ENCODE data around the gene RFX3. TPM values are rescaled to one million over a fixed set of nuclear protein-coding genes. Genes with fewer than 3 reads are reported as not detected.

Gene RFX3
- total RNA-seq, 1 experiment from 2014 or later: 9.9 TPM

- Mint-ChIP-seq H3K4me3 (no peak overlapping the region), H3K4me1 (no peaks in the 10 kb centered on the region), H3K36me3 (ENCODE audit: insufficient read depth in 1 of 3, low read depth in 3 of 3) (peaks cover 3 to 10% (median 3%) of the 10 kb centered on the region in 3 experiments), H3K27ac (no peak overlapping the region), H3K27me3 (ENCODE audit: low read depth) (no peaks in the 10 kb centered on the region), H3K9me3 (peaks cover 3 to 4% of the 10 kb centered on the region in 2 experiments; a peak in 2 of 5 replicates)
- Histone ChIP-seq H3K79me1 (ENCODE audit: insufficient read depth, low read depth, low read length, poor library complexity, severe bottlenecking) (no peaks in the 10 kb centered on the region), H2BK120ac (ENCODE audit: low read depth, low read length, poor library complexity, severe bottlenecking) (no peak overlapping the region), H3K14ac (ENCODE audit: insufficient read depth, low read length) (no peak overlapping the region), H3K27me3 (ENCODE audit: insufficient read depth, low read length) (no peaks in the 10 kb centered on the region), H4K5ac (ENCODE audit: insufficient read length, low read depth, low read length) (no peak overlapping the region), H2BK12ac (ENCODE audit: insufficient read length, low read depth, low read length) (no peak overlapping the region), H2BK15ac (ENCODE audit: low read depth, low read length) (no peak overlapping the region), H3K23me2 (ENCODE audit: insufficient read length, low read depth, low read length, poor library complexity, severe bottlenecking) (no peaks in the 10 kb centered on the region), H2BK20ac (ENCODE audit: low read depth, low read length, poor library complexity, severe bottlenecking) (no peak overlapping the region), H3K4me2 (ENCODE audit: insufficient read depth, insufficient read length, low read length) (no peak overlapping the region), H3K56ac (ENCODE audit: insufficient read length, low read depth, low read length) (no peak overlapping the region), H3K79me2 (ENCODE audit: insufficient read depth, low read length) (no peaks in the 10 kb centered on the region), H4K20me1 (ENCODE audit: control insufficient read depth, insufficient read depth, insufficient read length) (no peaks in the 10 kb centered on the region), H3K23ac (ENCODE audit: insufficient read length, low read depth, low read length) (no peak overlapping the region), H3K4ac (ENCODE audit: low read depth, low read length) (no peak overlapping the region), H3K4me1 (ENCODE audit: insufficient read depth, low read length) (no peaks in the 10 kb centered on the region), H2AFZ (ENCODE audit: low read length) (no peak overlapping the region), H3T11ph (ENCODE audit: low read length) (no peak overlapping the region), H3K27ac (ENCODE audit: insufficient read length, low read depth, low read length) (no peak overlapping the region), H2AK5ac (ENCODE audit: insufficient read length, low read length) (no peak overlapping the region), H4K8ac (replicated peaks; ENCODE audit: insufficient read length, low read depth, low read length) (no peak overlapping the region), H3K9ac (ENCODE audit: extremely low read depth, insufficient read length, low read length) (no peak overlapping the region), H3K9me3 (ENCODE audit: control insufficient read depth, low read depth, low read length) (no peaks in the 10 kb centered on the region), H2BK5ac (ENCODE audit: insufficient read length, low read length) (no peak overlapping the region), H3K18ac (ENCODE audit: insufficient read length, low read depth, low read length) (no peak overlapping the region), H4K91ac (ENCODE audit: insufficient read length, low read depth, low read length) (no peak overlapping the region)
- WGBS (ENCODE audit: extremely low coverage, insufficient read length, low lambda C conversion rate): no CpG with 5 or more reads among the region's 2 CpGs
- TF ChIP-seq CTCF (conservative IDR thresholded peaks at IDR 0.05): no peak
- DNase-seq: no peak
These were observed 183.5 kb downstream of the RFX3 start for GRCh38 chr9:3342159-3342777.

All from H9 (cell line).